Neural progenitor cell (in vitro differentiated cells): ENCODE measurements around the gene MRPS27.

Experiments
- EZH2 ChIP-seq: fragments of 200-600 bp; sonication (generic); IDR thresholded peaks from 2 replicates; pipeline ENCODE4 v1.6.1; 2017; ENCODE audit warnings: antibody characterized with exemption, mild to moderate bottlenecking, moderate library complexity
- EZH2phosphoT487 ChIP-seq: fragments of 200-600 bp; sonication (generic); IDR thresholded peaks from 2 replicates; pipeline ENCODE4 v1.6.1; 2017; ENCODE audit warnings: antibody characterized with exemption
- TF ChIP-seq, protein P1 (sequence below): fragments of 200-600 bp; sonication (generic); IDR thresholded peaks from 2 replicates; pipeline ENCODE4 v1.5.1; 2017; ENCODE audit warnings: antibody characterized with exemption, mild to moderate bottlenecking

DNA sequence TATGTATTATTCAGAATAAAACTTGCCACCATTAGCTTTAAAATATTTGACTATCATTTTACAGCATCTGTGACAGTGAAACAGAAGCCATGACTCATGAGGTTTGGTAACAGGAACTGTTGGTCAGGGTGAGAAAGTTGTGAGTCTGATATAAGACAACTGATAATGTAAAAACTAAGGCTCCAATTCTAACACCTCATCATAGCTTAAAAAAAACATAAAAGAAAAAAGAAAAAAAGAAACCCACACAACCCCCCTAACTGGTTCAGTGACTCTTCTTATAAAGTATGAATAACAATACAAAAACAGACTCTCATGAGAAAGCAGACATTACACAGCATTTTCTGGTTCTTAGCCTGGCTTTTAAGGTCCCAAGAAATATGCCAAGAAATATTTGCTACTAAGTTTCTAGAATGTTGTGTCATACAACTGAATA is 85.8 kb downstream of the MRPS27 start:
- TF ChIP-seq, protein P1, sequence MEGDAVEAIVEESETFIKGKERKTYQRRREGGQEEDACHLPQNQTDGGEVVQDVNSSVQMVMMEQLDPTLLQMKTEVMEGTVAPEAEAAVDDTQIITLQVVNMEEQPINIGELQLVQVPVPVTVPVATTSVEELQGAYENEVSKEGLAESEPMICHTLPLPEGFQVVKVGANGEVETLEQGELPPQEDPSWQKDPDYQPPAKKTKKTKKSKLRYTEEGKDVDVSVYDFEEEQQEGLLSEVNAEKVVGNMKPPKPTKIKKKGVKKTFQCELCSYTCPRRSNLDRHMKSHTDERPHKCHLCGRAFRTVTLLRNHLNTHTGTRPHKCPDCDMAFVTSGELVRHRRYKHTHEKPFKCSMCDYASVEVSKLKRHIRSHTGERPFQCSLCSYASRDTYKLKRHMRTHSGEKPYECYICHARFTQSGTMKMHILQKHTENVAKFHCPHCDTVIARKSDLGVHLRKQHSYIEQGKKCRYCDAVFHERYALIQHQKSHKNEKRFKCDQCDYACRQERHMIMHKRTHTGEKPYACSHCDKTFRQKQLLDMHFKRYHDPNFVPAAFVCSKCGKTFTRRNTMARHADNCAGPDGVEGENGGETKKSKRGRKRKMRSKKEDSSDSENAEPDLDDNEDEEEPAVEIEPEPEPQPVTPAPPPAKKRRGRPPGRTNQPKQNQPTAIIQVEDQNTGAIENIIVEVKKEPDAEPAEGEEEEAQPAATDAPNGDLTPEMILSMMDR: no peak
- TF ChIP-seq EZH2phosphoT487 (no peak), EZH2 (no peak)
